Glutamatergic neuron (in vitro differentiated cells): ENCODE data around the gene BET1. TPM values are rescaled to one million over a fixed set of nuclear protein-coding genes. Genes with fewer than 3 reads are reported as not detected.

Experiments
- DNase-seq: peaks from one replicate; pipeline ENCODE4 v3.0.0; 2022
- H3K27ac Mint-ChIP-seq: one replicate; pipeline ENCODE4 v1.8.0; 2020; ENCODE audit warnings: mild to moderate bottlenecking, mixed read lengths, inconsistent platforms; ENCODE audit not compliant: unreplicated experiment
- H3K27me3 Mint-ChIP-seq: one replicate; pipeline ENCODE4 v1.8.0; 2020; ENCODE audit warnings: mild to moderate bottlenecking, moderate library complexity, mixed read lengths, inconsistent platforms; ENCODE audit not compliant: unreplicated experiment
- H3K36me3 Mint-ChIP-seq: one replicate; pipeline ENCODE4 v1.8.0; 2020; ENCODE audit warnings: mild to moderate bottlenecking, mixed read lengths, inconsistent platforms; ENCODE audit not compliant: unreplicated experiment
- H3K4me1 Mint-ChIP-seq: one replicate; pipeline ENCODE4 v1.8.0; 2020; ENCODE audit warnings: mild to moderate bottlenecking, low read depth, mixed read lengths, inconsistent platforms; ENCODE audit not compliant: unreplicated experiment
- H3K4me3 Mint-ChIP-seq: one replicate; pipeline ENCODE4 v1.8.0; 2020; ENCODE audit warnings: mild to moderate bottlenecking, mixed read lengths, inconsistent platforms; ENCODE audit not compliant: unreplicated experiment
- H3K9me3 Mint-ChIP-seq: one replicate; pipeline ENCODE4 v1.8.0; 2020; ENCODE audit warnings: mild to moderate bottlenecking, moderate library complexity, mixed read lengths, inconsistent platforms; ENCODE audit not compliant: unreplicated experiment
- total RNA-seq: library from RNA; stranded (reverse); fragmentation: NEBNext Ultra II Directional; extraction: Animal tissue kit (Norgen Biotek cat#: 25700); gene quantifications from one replicate; pipeline ENCODE4 v1.2.1, GENCODE V29; 2021; ENCODE audit not compliant: unreplicated experiment
- TF ChIP-seq, protein P1 (sequence below): fragments of 200-600 bp; sonication (generic); IDR thresholded peaks from one replicate; pipeline ENCODE4 v1.5.0; 2021; ENCODE audit not compliant: partially characterized antibody, unreplicated experiment

The BET1 gene
- total RNA-seq, 1 donor from 2014 or later, result 14.5 TPM

DNA sequence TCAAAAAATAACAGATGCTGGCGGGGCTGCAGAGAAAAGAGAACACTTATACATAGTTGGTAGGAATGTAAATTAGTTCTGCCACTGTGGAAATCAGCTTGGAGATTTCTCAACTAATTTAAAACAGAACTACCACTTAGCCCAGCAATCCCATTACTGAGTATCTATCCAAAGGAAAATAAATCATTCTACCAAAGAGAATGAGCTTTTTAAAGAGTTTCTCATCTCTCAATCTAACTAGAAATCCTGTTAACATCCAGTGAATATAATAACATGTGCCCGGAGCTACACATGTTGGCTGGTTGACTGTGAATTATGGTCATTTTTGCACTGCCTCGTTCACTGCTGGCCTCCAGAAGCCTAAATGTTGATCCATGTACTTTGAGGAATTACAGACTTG lies 39.3 kb downstream of the BET1 start:
- DNase-seq, result no peak
- Mint-ChIP-seq H3K4me1 (no peaks in the 10 kb centered on the region), H3K36me3 (no peaks in the 10 kb centered on the region), H3K4me3 (no peak overlapping the region), H3K27me3 (no peaks in the 10 kb centered on the region), H3K9me3 (no peaks in the 10 kb centered on the region), H3K27ac (no peak overlapping the region)
- TF ChIP-seq, protein P1, sequence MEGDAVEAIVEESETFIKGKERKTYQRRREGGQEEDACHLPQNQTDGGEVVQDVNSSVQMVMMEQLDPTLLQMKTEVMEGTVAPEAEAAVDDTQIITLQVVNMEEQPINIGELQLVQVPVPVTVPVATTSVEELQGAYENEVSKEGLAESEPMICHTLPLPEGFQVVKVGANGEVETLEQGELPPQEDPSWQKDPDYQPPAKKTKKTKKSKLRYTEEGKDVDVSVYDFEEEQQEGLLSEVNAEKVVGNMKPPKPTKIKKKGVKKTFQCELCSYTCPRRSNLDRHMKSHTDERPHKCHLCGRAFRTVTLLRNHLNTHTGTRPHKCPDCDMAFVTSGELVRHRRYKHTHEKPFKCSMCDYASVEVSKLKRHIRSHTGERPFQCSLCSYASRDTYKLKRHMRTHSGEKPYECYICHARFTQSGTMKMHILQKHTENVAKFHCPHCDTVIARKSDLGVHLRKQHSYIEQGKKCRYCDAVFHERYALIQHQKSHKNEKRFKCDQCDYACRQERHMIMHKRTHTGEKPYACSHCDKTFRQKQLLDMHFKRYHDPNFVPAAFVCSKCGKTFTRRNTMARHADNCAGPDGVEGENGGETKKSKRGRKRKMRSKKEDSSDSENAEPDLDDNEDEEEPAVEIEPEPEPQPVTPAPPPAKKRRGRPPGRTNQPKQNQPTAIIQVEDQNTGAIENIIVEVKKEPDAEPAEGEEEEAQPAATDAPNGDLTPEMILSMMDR, result no peak

DNA sequence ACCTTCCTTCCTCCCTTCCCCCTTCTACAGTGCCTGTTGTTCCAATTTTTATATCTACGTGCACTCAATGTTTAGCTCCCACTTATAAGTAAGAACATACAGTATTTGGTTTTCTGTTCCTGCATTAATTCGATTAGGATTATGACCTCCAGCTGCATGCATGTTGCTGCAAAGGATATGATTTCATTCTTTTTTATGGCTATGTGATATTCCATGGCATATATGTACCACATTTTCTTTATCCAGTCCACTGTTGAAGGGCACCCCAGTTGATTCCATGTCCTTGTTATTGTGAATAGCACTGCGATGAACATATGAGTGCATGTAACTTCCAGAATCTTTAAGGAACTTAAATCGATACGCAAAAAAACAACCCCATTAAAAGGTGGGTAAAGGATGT lies 39.9 kb downstream of the BET1 start:
- no peak for DNase-seq
- H3K4me1 Mint-ChIP-seq, result no peaks in the 10 kb centered on the region
- H3K36me3 Mint-ChIP-seq, result no peaks in the 10 kb centered on the region
- H3K9me3 Mint-ChIP-seq, result no peaks in the 10 kb centered on the region
- no peak overlapping the region for H3K4me3 Mint-ChIP-seq
- TF ChIP-seq, protein P1, result no peak
- no peaks in the 10 kb centered on the region for H3K27me3 Mint-ChIP-seq
- no peak overlapping the region for H3K27ac Mint-ChIP-seq

DNA sequence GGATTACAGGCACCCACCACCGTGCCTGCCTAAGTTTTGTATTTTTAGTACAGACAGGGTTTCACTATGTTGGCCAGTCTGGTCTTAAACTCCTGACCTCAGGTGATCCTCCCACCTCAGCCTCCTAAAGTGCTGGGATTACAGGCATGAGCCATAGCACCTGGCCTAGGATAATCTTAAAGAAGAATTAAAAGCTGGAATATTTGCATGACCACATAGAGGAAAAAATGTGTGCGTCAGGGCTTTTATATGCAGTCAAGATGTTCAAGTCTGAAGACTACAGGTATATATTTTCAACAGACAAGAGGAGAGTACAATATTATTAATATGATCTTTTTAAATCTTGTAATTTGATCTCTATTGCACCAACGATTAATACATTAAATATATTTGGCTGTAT lies 43.2 kb downstream of the BET1 start:
- no peaks in the 10 kb centered on the region for H3K36me3 Mint-ChIP-seq
- no peak overlapping the region for H3K4me3 Mint-ChIP-seq

DNA sequence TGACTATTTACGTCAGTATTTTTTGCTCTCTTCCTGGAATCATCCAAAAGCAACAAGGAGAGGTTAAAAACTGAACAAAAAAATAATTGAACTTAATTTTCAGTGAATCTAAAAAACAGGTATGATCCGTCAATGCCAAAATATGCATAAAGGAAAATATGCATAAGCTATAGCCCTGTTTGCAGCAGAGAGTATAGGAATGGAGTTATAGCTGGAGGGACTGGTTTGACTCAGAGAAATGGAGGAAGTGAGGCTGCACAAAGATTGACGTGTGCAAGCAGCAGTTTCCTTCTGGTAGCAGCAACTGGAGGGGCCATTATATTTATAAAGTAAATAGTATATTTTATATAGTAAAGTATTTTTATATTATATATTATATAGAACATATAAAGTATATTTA lies 45.5 kb downstream of the BET1 start:
- H3K4me3 Mint-ChIP-seq, result no peak overlapping the region

More for the DNA sequence above, 43.2 kb downstream of the BET1 start:
- Mint-ChIP-seq H3K27ac (no peak overlapping the region), H3K27me3 (no peaks in the 10 kb centered on the region), H3K9me3 (no peaks in the 10 kb centered on the region), H3K4me1 (peaks cover 2% of the 10 kb centered on the region)
- DNase-seq, result no peak
- TF ChIP-seq, protein P1, result no peak

DNA sequence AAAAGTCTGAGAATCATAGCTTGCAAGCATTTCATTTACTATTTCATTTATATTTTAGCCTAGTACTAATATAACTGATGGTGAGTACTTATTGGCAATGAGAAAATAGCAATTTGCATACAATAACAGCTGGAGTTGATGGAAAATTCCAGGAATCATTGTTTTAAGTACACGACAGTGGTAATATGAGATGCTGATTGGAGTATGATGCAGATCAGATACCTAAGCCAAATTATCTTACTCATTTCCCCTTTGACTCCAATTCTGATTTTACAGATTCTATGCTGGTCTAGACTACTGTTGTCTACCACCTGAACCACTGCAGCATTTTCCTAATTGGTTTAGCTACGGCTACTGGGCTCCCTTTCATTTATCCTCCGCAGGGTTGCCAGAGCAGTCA lies 45.9 kb downstream of the BET1 start:
- H3K4me1 Mint-ChIP-seq, result peaks cover 2% of the 10 kb centered on the region
- H3K27ac Mint-ChIP-seq, result no peak overlapping the region
- no peaks in the 10 kb centered on the region for H3K9me3 Mint-ChIP-seq
- no peaks in the 10 kb centered on the region for H3K27me3 Mint-ChIP-seq
- TF ChIP-seq, protein P1, result no peak
- no peak for DNase-seq
- H3K36me3 Mint-ChIP-seq, result no peaks in the 10 kb centered on the region
- no peak overlapping the region for H3K4me3 Mint-ChIP-seq

More for the DNA sequence above, 45.5 kb downstream of the BET1 start:
- TF ChIP-seq, protein P1, result no peak
- DNase-seq, result no peak
- no peaks in the 10 kb centered on the region for H3K27me3 Mint-ChIP-seq
- H3K27ac Mint-ChIP-seq, result no peak overlapping the region
- peaks cover 2% of the 10 kb centered on the region for H3K4me1 Mint-ChIP-seq
- no peaks in the 10 kb centered on the region for H3K9me3 Mint-ChIP-seq
- H3K36me3 Mint-ChIP-seq, result no peaks in the 10 kb centered on the region
